Measurements from ENCODE around the gene GRK5. TPM values are rescaled to one million over a fixed set of nuclear protein-coding genes. Genes with fewer than 3 reads are reported as not detected.
"Not testable (repeated sequence)": the region's sequence is repeated elsewhere in the genome, so short reads cannot be mapped to it uniquely, and the experiment has no call there.

The GRK5 gene
- total RNA-seq, 2 donors from 2014 or later: 3.4 to 4.9 TPM

- intact Hi-C loops (cut with DNase I): no loop called here
- DNase-seq (no peak), ATAC-seq (no peak)
- H3K4me1 ChIP-seq: no peaks in the 10 kb centered on the region
- no peak for TF ChIP-seq POLR2A (IDR thresholded peaks at IDR 0.05)
- no peak for TF ChIP-seq CTCF (IDR thresholded peaks at IDR 0.05)
- H3K4me3 ChIP-seq: no peak overlapping the region
- H3K9me3 ChIP-seq: no peaks in the 10 kb centered on the region
- H3K36me3 ChIP-seq (replicated peaks in 1 of 2; ENCODE audit: insufficient read depth in 1 of 2, low read depth in 2 of 2): no peaks in the 10 kb centered on the region
- H3K27me3 ChIP-seq: no peaks in the 10 kb centered on the region
- no peak overlapping the region for H3K27ac ChIP-seq
- WGBS, 2 donors: 89% methylated on average over 21 to 22 of the region's 22 CpGs
These were observed 223.8 kb downstream of the GRK5 start for GRCh38 chr10:119431034-119431772.

GRCh38 chr10:119431773-119432135 lies 224.4 kb downstream of the GRK5 start:
- intact Hi-C loops (cut with DNase I): no loop called here

GRCh38 chr10:119434942-119435341 lies 227.6 kb downstream of the GRK5 start:
- H3K27me3 ChIP-seq; H3K4me3 ChIP-seq; H3K36me3 ChIP-seq (replicated peaks in 1 of 2; ENCODE audit: insufficient read depth in 1 of 2, low read depth in 2 of 2); DNase-seq; H3K27ac ChIP-seq; intact Hi-C loops (cut with DNase I); H3K4me1 ChIP-seq; ATAC-seq; H3K9me3 ChIP-seq: not testable (repeated sequence)
- 96 to 100% methylated on average over 2 to 5 of the region's 5 CpGs for WGBS, 2 donors

More at GRCh38 chr10:119431773-119432135, 224.4 kb downstream of the GRK5 start:
- WGBS, 2 donors: 88 to 100% methylated on average over 3 of the region's 3 CpGs
- TF ChIP-seq POLR2A (IDR thresholded peaks at IDR 0.05) (no peak), CTCF (IDR thresholded peaks at IDR 0.05) (no peak)
- H3K4me1 ChIP-seq: no peaks in the 10 kb centered on the region
- no peak overlapping the region for H3K4me3 ChIP-seq
- H3K27ac ChIP-seq: no peak overlapping the region
- H3K36me3 ChIP-seq (replicated peaks in 1 of 2; ENCODE audit: insufficient read depth in 1 of 2, low read depth in 2 of 2): no peaks in the 10 kb centered on the region
- ATAC-seq (no peak), DNase-seq (no peak)
- no peaks in the 10 kb centered on the region for H3K27me3 ChIP-seq
- no peaks in the 10 kb centered on the region for H3K9me3 ChIP-seq

- H3K36me3 ChIP-seq (replicated peaks in 1 of 2; ENCODE audit: insufficient read depth in 1 of 2, low read depth in 2 of 2): no peaks in the 10 kb centered on the region
- no peak overlapping the region for H3K4me3 ChIP-seq
- H3K27ac ChIP-seq: no peak overlapping the region
- no peaks in the 10 kb centered on the region for H3K27me3 ChIP-seq
- TF ChIP-seq POLR2A (IDR thresholded peaks at IDR 0.05): no peak
- TF ChIP-seq CTCF (IDR thresholded peaks at IDR 0.05): no peak
- no peaks in the 10 kb centered on the region for H3K4me1 ChIP-seq
- DNase-seq (no peak), ATAC-seq (no peak)
- no peaks in the 10 kb centered on the region for H3K9me3 ChIP-seq
- 93 to 95% methylated on average over 2 of the region's 2 CpGs for WGBS, 2 donors
- intact Hi-C loops (cut with DNase I): no loop called here
These were observed 231.3 kb downstream of the GRK5 start for GRCh38 chr10:119438717-119439116.

- no peak for DNase-seq
- no peak for ATAC-seq
- H3K4me3 ChIP-seq: no peak overlapping the region
- H3K4me1 ChIP-seq: no peaks in the 10 kb centered on the region
- H3K9me3 ChIP-seq: no peaks in the 10 kb centered on the region
- no peak overlapping the region for H3K27ac ChIP-seq
- 89 to 93% methylated on average over 5 of the region's 5 CpGs for WGBS, 2 donors
- H3K27me3 ChIP-seq: no peaks in the 10 kb centered on the region
- no peaks in the 10 kb centered on the region for H3K36me3 ChIP-seq (replicated peaks in 1 of 2; ENCODE audit: insufficient read depth in 1 of 2, low read depth in 2 of 2)
- TF ChIP-seq CTCF (IDR thresholded peaks at IDR 0.05) (no peak), POLR2A (IDR thresholded peaks at IDR 0.05) (no peak)
- intact Hi-C loops (cut with DNase I): no loop called here
These were observed 232.6 kb downstream of the GRK5 start for GRCh38 chr10:119439922-119440321.
